Natural killer cell (primary cell): ENCODE measurements around the gene FARS2. TPM values are rescaled to one million over a fixed set of nuclear protein-coding genes. Genes with fewer than 3 reads are reported as not detected.

Experiments used
- ATAC-seq, 3 donors: fragments of 150-1000 bp in 2 of 3; fragments of 200-7000 bp in 1 of 3; cut with Tn5 transposase; 1 replicate in 1 of 3; 2 replicates in 2 of 3; pipeline ENCODE4 v1.10.0; 2021; ENCODE audit warnings: mild to moderate bottlenecking in 2 of 3, moderate library complexity in 2 of 3
- DNase-seq, 2 donors: peaks; one replicate each; pipeline versions ENCODE4 v3.0.0 to v3.0.0-alpha.2; 2013 to 2021; ENCODE audit warnings: mixed read lengths in 1 of 2
- H3K27ac ChIP-seq: one replicate; pipeline ENCODE4 v1.5.1; 2013; ENCODE audit warnings: mild to moderate bottlenecking, low read length
- H3K27me3 ChIP-seq: one replicate; pipeline ENCODE4 v1.6.1; 2013; ENCODE audit warnings: low read length; ENCODE audit not compliant: control insufficient read depth, insufficient read depth
- H3K36me3 ChIP-seq: one replicate; pipeline ENCODE4 v1.6.1; 2013; ENCODE audit warnings: low read length; ENCODE audit not compliant: control insufficient read depth, insufficient read depth
- H3K4me1 ChIP-seq: one replicate; pipeline ENCODE4 v1.6.1; 2013; ENCODE audit warnings: low read length; ENCODE audit not compliant: control insufficient read depth, insufficient read depth
- H3K4me3 ChIP-seq: one replicate; pipeline ENCODE4 v1.5.1; 2013; ENCODE audit warnings: low read length
- H3K9me3 ChIP-seq: one replicate; pipeline ENCODE4 v1.6.1; 2013; ENCODE audit warnings: low read length; ENCODE audit not compliant: control insufficient read depth, insufficient read depth
- H3K27ac Mint-ChIP-seq, 2 donors: one replicate each; pipeline ENCODE4 v1.8.0; 2022; ENCODE audit warnings: mild to moderate bottlenecking in 2 of 2, mixed read lengths in 2 of 2, moderate library complexity in 1 of 2
- H3K27me3 Mint-ChIP-seq, 2 donors: one replicate each; pipeline ENCODE4 v1.8.0; 2022; ENCODE audit warnings: low read depth in 2 of 2, mixed read lengths in 2 of 2
- H3K36me3 Mint-ChIP-seq: one replicate; pipeline ENCODE4 v1.8.0; 2022; ENCODE audit warnings: mixed read lengths
- H3K4me1 Mint-ChIP-seq, 2 donors: one replicate each; pipeline ENCODE4 v1.8.0; 2022; ENCODE audit warnings: mixed read lengths in 2 of 2
- H3K4me3 Mint-ChIP-seq: one replicate; pipeline ENCODE4 v1.8.0; 2022; ENCODE audit warnings: mild to moderate bottlenecking, moderate library complexity, mixed read lengths
- H3K9me3 Mint-ChIP-seq, 2 donors: one replicate each; pipeline ENCODE4 v1.8.0; 2022; ENCODE audit warnings: mixed read lengths in 2 of 2
- CTCF ChIP-seq: fragments of 200-600 bp; IDR thresholded peaks from one replicate; pipeline ENCODE4 v1.8.0; 2022; ENCODE audit warnings: antibody characterized with exemption
- WGBS: methylation state at CpG from one replicate; pipeline ENCODE4 v1.1.7; 2013; ENCODE audit warnings: missing lambda C conversion rate; ENCODE audit not compliant: insufficient coverage; 5-methylcytosine and 5-hydroxymethylcytosine counted together
- intact Hi-C: fragments of 100-400 bp; cut with micrococcal nuclease; formaldehyde crosslinking; loops from one replicate; pipeline ENCODE4 v1.14.2; 2022
- total RNA-seq, 4 donors: library from RNA; stranded (reverse); fragments of 120-200 nt in 1 of 4; gene quantifications; one replicate each; pipeline versions ENCODE4 v1.2.3 to v1.2.4, GENCODE V29; 2013 to 2022

Gene FARS2
- total RNA-seq, 3 donors from 2014 or later (not counting 1 experiment from before 2014, with no cell fraction given): 15.3 to 24.8 (median 22.7) TPM

- Histone ChIP-seq H3K4me1 (no peaks in the 10 kb centered on the region), H3K9me3 (no peaks in the 10 kb centered on the region), H3K27me3 (no peaks in the 10 kb centered on the region), H3K4me3 (no peak overlapping the region), H3K27ac (no peak overlapping the region), H3K36me3 (no peaks in the 10 kb centered on the region)
- ATAC-seq (no peak), DNase-seq (no peak)
- Mint-ChIP-seq H3K4me1 (peaks cover 10 to 15% of the 10 kb centered on the region in 2 donors), H3K9me3 (no peaks in the 10 kb centered on the region), H3K36me3 (no peaks in the 10 kb centered on the region), H3K27me3 (no peaks in the 10 kb centered on the region), H3K4me3 (no peak overlapping the region), H3K27ac (no peak overlapping the region)
- intact Hi-C loops: no loop called here
- TF ChIP-seq CTCF: no peak
- 100% methylated on average over 3 of the region's 4 CpGs for WGBS
Observed at GRCh38 chr6:5405976-5406375, 144.7 kb downstream of the FARS2 start.

- Histone ChIP-seq H3K9me3 (no peaks in the 10 kb centered on the region), H3K36me3 (no peaks in the 10 kb centered on the region), H3K27ac (no peak overlapping the region), H3K4me1 (no peaks in the 10 kb centered on the region), H3K4me3 (no peak overlapping the region), H3K27me3 (no peaks in the 10 kb centered on the region)
- H3K27me3 Mint-ChIP-seq: no peaks in the 10 kb centered on the region
- no peaks in the 10 kb centered on the region for H3K9me3 Mint-ChIP-seq
- no peak for TF ChIP-seq CTCF
- intact Hi-C loops: no loop called here
- no peak overlapping the region for H3K4me3 Mint-ChIP-seq
- no peak for ATAC-seq
- no peaks in the 10 kb centered on the region for H3K36me3 Mint-ChIP-seq
- peaks cover 0 to 8% of the 10 kb centered on the region in 2 donors for H3K4me1 Mint-ChIP-seq
- no peak for DNase-seq
- H3K27ac Mint-ChIP-seq: no peak overlapping the region
Observed at GRCh38 chr6:5411414-5411813, 150.1 kb downstream of the FARS2 start.

- Histone ChIP-seq H3K27ac (no peak overlapping the region), H3K4me3 (no peak overlapping the region), H3K4me1 (no peaks in the 10 kb centered on the region), H3K36me3 (no peaks in the 10 kb centered on the region), H3K27me3 (no peaks in the 10 kb centered on the region), H3K9me3 (no peaks in the 10 kb centered on the region)
- intact Hi-C loops: no loop called here
- no peaks in the 10 kb centered on the region for H3K9me3 Mint-ChIP-seq
- peaks cover 0 to 8% of the 10 kb centered on the region in 2 donors for H3K4me1 Mint-ChIP-seq
- no peak for TF ChIP-seq CTCF
- ATAC-seq: no peak
- H3K36me3 Mint-ChIP-seq: no peaks in the 10 kb centered on the region
- H3K4me3 Mint-ChIP-seq: no peak overlapping the region
- no peak overlapping the region for H3K27ac Mint-ChIP-seq
- WGBS: 91% methylated on average over 5 of the region's 5 CpGs
- no peaks in the 10 kb centered on the region for H3K27me3 Mint-ChIP-seq
- DNase-seq: no peak
Observed at GRCh38 chr6:5412017-5412416, 150.7 kb downstream of the FARS2 start.

- H3K27me3 ChIP-seq: no peaks in the 10 kb centered on the region
- intact Hi-C loops: no loop called here
- Mint-ChIP-seq H3K27me3 (no peaks in the 10 kb centered on the region), H3K36me3 (no peaks in the 10 kb centered on the region), H3K9me3 (no peaks in the 10 kb centered on the region), H3K27ac (no peak overlapping the region), H3K4me1 (peaks cover 4 to 12% of the 10 kb centered on the region in 2 donors), H3K4me3 (no peak overlapping the region)
- ATAC-seq (no peak), DNase-seq (no peak)
- no peak for TF ChIP-seq CTCF
- peaks cover 3% of the 10 kb centered on the region for H3K9me3 ChIP-seq
- H3K36me3 ChIP-seq: no peaks in the 10 kb centered on the region
- WGBS: 97% methylated on average over 7 of the region's 7 CpGs
- H3K27ac ChIP-seq: no peak overlapping the region
- H3K4me1 ChIP-seq: no peaks in the 10 kb centered on the region
- no peak overlapping the region for H3K4me3 ChIP-seq
Observed at GRCh38 chr6:5412663-5413062, 151.3 kb downstream of the FARS2 start.
